HepG2 (cell line): ENCODE measurements around the gene RASA3.
"Not testable (repeated sequence)": the region's sequence is repeated elsewhere in the genome, so short reads cannot be mapped to it uniquely, and the experiment has no call there.

ENCODE experiments used
- ZKSCAN5 ChIP-seq: sonication (generic); formaldehyde crosslinking; IDR thresholded peaks from 2 replicates; pipeline ENCODE4 v1.5.1; 2020; ENCODE audit warnings: mild to moderate bottlenecking, missing genetic modification reagents
- ZNF597 ChIP-seq: sonication (generic); formaldehyde crosslinking; IDR thresholded peaks from 2 replicates; pipeline ENCODE4 v1.5.0; 2020; ENCODE audit warnings: missing genetic modification reagents

GRCh38 chr13:114075811-114076210, 56.6 kb downstream of the RASA3 start:
- TF ChIP-seq ZKSCAN5, ZNF597 (CRISPR knock-in tag): not testable (repeated sequence)
